ENCODE data around the gene TBC1D8.

Gene TBC1D8

GRCh38 chr2:100974712-100975520 lies 176.3 kb downstream of the TBC1D8 start:
- in situ Hi-C loops (cut with HindIII; ENCODE audit: low pct_ligation_motif_present, low sequenced_read_pairs) = no loop called here
- Histone ChIP-seq H3K27me3 (replicated peaks) (no peaks in the 10 kb centered on the region), H3K27ac (no peak overlapping the region), H3K4me3 (ENCODE audit: low read depth, low read length) (no peak overlapping the region), H3K36me3 (replicated peaks) (peaks cover 55% of the 10 kb centered on the region)
- DNase-seq = no peak
- TF ChIP-seq CTCF (IDR thresholded peaks at IDR 0.05; ENCODE audit: low read depth, low read length, missing control alignments) = no peak

GRCh38 chr2:100972452-100972851 lies 178.7 kb downstream of the TBC1D8 start:
- no peak for TF ChIP-seq CTCF (IDR thresholded peaks at IDR 0.05; ENCODE audit: low read depth, low read length, missing control alignments)
- in situ Hi-C loops (cut with HindIII; ENCODE audit: low pct_ligation_motif_present, low sequenced_read_pairs) = no loop called here

DNA sequence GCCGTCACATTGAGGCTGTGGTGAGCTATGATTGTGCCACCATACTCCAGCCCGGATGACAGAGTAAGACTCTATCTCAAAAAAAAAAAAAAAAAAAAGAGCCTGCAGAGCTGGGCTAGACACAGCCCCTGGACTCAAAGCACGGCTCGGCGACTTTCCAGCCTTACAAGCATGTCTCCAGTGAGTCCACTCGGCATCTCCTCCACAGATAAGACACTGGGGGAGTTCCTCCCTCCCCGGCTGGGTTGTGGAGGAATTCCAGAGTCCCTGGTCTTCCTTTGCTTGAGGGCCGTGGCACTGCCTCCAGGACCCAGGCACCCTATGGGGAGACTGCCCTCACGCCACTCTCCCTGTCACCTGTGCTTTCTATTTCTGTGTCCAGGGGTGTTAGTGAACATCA lies 180.0 kb downstream of the TBC1D8 start:
- no peak overlapping the region for H3K27ac ChIP-seq
- H3K27me3 ChIP-seq (replicated peaks) = no peaks in the 10 kb centered on the region
- H3K36me3 ChIP-seq (replicated peaks) = peaks cover 59% of the 10 kb centered on the region
- in situ Hi-C loops (cut with HindIII; ENCODE audit: low pct_ligation_motif_present, low sequenced_read_pairs) = no loop called here
- no peak for TF ChIP-seq CTCF (IDR thresholded peaks at IDR 0.05; ENCODE audit: low read depth, low read length, missing control alignments)
- no peak for DNase-seq
- H3K4me3 ChIP-seq (ENCODE audit: low read depth, low read length) = no peak overlapping the region

More at GRCh38 chr2:100972452-100972851, 178.7 kb downstream of the TBC1D8 start:
- Histone ChIP-seq H3K27ac (no peak overlapping the region), H3K27me3 (replicated peaks) (no peaks in the 10 kb centered on the region), H3K36me3 (replicated peaks) (peaks cover 63% of the 10 kb centered on the region), H3K4me3 (ENCODE audit: low read depth, low read length) (no peak overlapping the region)
- DNase-seq = no peak

DNA sequence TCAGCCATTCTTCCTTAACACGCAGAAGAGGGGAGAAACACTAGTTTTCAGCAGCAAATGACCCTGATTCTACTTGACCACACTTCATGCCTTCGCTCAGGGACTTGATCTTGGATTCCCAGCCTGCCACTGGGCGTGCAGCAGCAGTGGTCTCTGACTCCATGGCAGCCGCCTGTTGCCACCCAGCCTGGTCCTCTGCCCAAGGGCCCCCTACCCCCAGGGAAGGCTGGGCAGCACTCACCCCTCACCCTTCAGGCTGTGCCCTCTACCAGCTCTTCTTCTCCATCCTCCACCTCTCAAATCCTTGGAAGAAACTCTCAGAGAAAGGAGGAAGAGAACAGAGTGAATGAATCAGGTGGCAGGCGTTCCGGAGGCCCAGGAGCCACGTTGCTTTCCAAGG lies 181.2 kb downstream of the TBC1D8 start:
- no peak for DNase-seq
- Histone ChIP-seq H3K27ac (no peak overlapping the region), H3K27me3 (replicated peaks) (no peaks in the 10 kb centered on the region), H3K4me3 (ENCODE audit: low read depth, low read length) (no peak overlapping the region), H3K36me3 (replicated peaks) (peaks cover 48% of the 10 kb centered on the region)
- TF ChIP-seq CTCF (IDR thresholded peaks at IDR 0.05; ENCODE audit: low read depth, low read length, missing control alignments) = no peak
- in situ Hi-C loops (cut with HindIII; ENCODE audit: low pct_ligation_motif_present, low sequenced_read_pairs) = no loop called here

DNA sequence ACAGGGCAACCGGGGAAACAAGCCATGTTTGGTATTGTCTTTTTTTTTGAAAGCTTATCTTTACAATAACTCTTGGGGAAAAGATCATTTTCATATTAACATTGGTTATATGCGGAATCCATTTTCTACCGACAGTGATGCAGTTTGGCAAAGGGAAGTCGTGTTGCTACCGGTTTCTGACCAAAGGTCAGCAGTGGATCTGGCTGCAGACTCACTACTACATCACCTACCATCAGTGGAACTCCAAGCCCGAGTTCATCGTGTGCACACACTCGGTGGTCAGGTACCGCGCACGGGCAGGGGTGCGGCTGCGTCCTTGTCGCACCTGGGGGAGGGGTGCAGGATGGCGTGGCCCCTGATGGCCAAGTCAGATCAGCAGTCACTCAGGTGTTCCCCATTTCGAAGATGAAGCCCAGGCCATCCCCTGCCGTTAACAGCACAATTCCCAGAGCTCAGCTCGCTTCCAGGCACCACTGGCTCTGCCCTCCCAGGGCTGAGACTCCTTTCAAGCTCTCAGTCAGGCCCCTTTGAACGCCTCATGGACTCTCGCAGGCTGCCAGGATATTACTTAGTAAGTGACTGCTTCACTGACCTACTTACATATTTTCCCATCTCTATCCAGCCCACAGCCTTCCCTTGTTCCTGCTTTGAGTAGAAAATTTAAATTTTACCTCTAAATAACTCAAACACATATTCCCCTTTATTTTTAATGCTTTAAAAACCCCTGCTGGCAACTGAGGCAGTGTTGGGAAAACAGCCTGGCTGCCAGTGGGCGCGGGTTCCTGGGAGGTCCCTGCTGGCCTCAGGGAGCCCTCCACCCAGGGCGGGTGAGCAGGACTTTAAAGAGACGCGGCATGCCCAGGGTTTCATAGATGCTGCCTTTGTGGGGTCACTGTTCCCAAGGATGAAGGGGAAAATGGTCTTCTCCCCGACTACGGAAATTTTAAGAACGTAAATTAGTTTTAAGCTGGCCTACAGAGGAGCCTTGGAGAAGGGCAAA lies 182.7 kb downstream of the TBC1D8 start:
- DNase-seq = no peak
- H3K27ac ChIP-seq = no peak overlapping the region
- peaks cover 36% of the 10 kb centered on the region for H3K36me3 ChIP-seq (replicated peaks)
- in situ Hi-C loops (cut with HindIII; ENCODE audit: low pct_ligation_motif_present, low sequenced_read_pairs) = no loop called here
- TF ChIP-seq CTCF (IDR thresholded peaks at IDR 0.05; ENCODE audit: low read depth, low read length, missing control alignments) = no peak
- H3K4me3 ChIP-seq (ENCODE audit: low read depth, low read length) = no peak overlapping the region
- H3K27me3 ChIP-seq (replicated peaks) = no peaks in the 10 kb centered on the region
